Astrocyte of the spinal cord (primary cell): ENCODE measurements around the gene CTXN1.

ENCODE experiments used
- DNase-seq: peaks from one replicate; pipeline ENCODE4 v3.0.0; 2011; ENCODE audit warnings: low read depth, low spot score
- H3K4me3 ChIP-seq: 2 replicates; pipeline ENCODE4 v1.5.1; 2011; ENCODE audit warnings: low read depth, mild to moderate bottlenecking, low read length, moderate library complexity
- CTCF ChIP-seq: IDR thresholded peaks from 2 replicates; pipeline ENCODE4 v1.5.1; 2012; ENCODE audit warnings: low read depth, mild to moderate bottlenecking, low read length, inconsistent platforms
- in situ Hi-C: cut with HindIII; loops from 2 replicates; pipeline ENCODE4 v1.10.0; 2017; ENCODE audit warnings: low sequenced_read_pairs

The CTXN1 gene

DNA sequence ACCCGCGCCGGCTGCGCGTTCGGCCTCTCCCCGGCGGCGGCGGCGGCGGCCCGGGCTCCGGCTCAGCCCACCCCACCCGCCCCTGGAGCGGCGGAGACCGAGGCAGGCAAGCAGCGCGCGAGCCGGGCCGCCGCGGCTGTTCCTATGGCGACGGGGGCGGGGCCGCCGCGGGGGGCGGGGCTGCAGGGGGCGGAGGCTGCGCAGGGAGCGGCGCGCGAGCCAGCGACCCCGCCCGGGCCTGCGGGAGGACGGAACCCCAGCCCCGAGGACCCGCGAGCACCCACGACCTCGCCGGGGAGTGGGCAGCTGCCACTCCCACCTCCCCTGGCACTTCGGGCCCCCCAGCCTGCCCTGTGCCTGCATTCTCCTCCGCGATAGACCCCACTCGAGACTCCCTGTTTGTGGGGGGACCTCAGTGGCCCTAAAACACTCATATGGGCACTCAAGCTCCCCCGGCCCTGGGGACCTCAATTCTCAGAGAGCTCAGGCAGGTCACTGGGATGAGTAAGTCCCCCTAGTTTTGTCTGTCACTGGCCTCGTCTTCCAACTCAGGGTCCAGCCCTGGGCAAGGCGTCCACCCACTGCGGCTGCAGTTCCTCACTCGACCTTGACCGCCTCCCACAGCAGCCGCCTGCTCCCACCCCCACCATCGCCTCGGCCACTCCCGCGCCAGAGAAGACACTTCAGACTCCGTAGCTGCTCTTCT is at the start of gene CTXN1:
CTXN1 (minus strand) TSS at position 115 of the 706 bp plus-strand sequence. CDS start 597 bp downstream, outside the sequence.
- TF ChIP-seq CTCF, result peak; percentile 5

GRCh38 chr19:7975037-7975436 is 49.1 kb upstream of the CTXN1 start:
- no peak overlapping the region for H3K4me3 ChIP-seq
- DNase-seq, result no peak
- TF ChIP-seq CTCF, result no peak
- in situ Hi-C loops, result no loop called here

More for the DNA sequence above, at the start of gene CTXN1:
- DNase-seq, result peak; percentile 35
- in situ Hi-C loops, result no loop called here
- H3K4me3 ChIP-seq, result peak within 1 kb of the TSS; percentile 41

- no peak for DNase-seq
- H3K4me3 ChIP-seq, result no peak overlapping the region
- in situ Hi-C loops, result no loop called here
- TF ChIP-seq CTCF, result no peak
Observed at GRCh38 chr19:7973883-7974282, 47.9 kb upstream of the CTXN1 start.

- TF ChIP-seq CTCF, result no peak
- H3K4me3 ChIP-seq, result no peak overlapping the region
- DNase-seq, result no peak
- in situ Hi-C loops, result no loop called here
Observed at GRCh38 chr19:7971553-7972520, 45.9 kb upstream of the CTXN1 start.

DNA sequence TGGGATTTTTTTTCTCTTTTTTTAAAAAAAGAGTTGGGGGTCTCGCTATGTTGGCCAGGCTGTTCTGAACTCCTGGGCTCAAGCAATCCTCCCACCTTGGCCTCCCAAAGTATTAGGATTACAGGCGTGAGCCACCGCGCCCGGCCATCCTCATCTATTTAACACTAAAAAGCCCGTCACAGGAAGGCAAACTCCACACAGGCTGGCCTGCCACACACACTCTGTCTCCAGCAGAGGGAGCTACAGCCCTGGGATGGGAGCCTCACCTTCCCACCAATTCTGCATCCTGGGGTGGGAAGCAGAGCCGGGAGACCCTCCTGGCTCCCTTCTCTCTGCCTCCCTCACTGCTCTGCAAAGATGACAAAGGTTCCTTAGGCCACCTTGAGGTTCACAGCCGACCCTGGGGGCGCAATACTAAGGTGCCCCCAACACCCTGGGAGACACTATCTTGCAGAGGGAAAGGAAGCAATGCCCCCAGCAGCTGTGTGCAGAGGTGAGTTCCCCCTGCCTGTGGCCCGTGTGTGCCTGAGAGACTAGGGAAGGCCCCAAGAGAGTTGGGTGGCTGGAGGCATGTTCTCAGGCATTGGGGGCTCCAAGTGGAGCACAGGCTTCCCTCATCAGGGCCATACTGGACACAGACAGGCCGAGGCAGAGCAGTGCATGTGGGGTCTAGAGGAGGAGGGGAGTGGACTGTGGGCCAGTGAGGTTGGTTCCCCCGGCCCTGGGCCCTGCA is 44.9 kb upstream of the CTXN1 start:
- in situ Hi-C loops, result no loop called here
- DNase-seq, result peak; percentile 22
- TF ChIP-seq CTCF, result peak; percentile 90
- H3K4me3 ChIP-seq, result no peak overlapping the region

GRCh38 chr19:7969555-7969939 is 43.6 kb upstream of the CTXN1 start:
- no peak for TF ChIP-seq CTCF
- DNase-seq, result no peak
- H3K4me3 ChIP-seq, result no peak overlapping the region
- in situ Hi-C loops, result no loop called here
